ENCODE results near the gene CENPE.
A peak's percentile ranks its signal among the peaks of the same experiment; 100 is the strongest.

The CENPE gene

GRCh38 chr4:103075435-103075893 is 122.7 kb downstream of the CENPE start:
- no peak overlapping the region for H3K27ac ChIP-seq
- no peaks in the 10 kb centered on the region for H3K9me3 ChIP-seq
- H3K4me3 ChIP-seq (ENCODE audit: low read depth in 1 of 2, low read length in 1 of 2) = peak overlapping the region; percentile 53 to 72
- H3K27me3 ChIP-seq = peaks cover 26% of the 10 kb centered on the region
- TF ChIP-seq, protein P1, sequence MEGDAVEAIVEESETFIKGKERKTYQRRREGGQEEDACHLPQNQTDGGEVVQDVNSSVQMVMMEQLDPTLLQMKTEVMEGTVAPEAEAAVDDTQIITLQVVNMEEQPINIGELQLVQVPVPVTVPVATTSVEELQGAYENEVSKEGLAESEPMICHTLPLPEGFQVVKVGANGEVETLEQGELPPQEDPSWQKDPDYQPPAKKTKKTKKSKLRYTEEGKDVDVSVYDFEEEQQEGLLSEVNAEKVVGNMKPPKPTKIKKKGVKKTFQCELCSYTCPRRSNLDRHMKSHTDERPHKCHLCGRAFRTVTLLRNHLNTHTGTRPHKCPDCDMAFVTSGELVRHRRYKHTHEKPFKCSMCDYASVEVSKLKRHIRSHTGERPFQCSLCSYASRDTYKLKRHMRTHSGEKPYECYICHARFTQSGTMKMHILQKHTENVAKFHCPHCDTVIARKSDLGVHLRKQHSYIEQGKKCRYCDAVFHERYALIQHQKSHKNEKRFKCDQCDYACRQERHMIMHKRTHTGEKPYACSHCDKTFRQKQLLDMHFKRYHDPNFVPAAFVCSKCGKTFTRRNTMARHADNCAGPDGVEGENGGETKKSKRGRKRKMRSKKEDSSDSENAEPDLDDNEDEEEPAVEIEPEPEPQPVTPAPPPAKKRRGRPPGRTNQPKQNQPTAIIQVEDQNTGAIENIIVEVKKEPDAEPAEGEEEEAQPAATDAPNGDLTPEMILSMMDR (IDR thresholded peaks at IDR 0.05) = no peak
- H3K36me3 ChIP-seq = no peaks in the 10 kb centered on the region
- H3K4me1 ChIP-seq (ENCODE audit: control insufficient read depth in 1 of 2, insufficient read depth in 1 of 2, low read depth in 1 of 2, low read length in 1 of 2) = peaks cover 14 to 16% of the 10 kb centered on the region in 2 experiments

GRCh38 chr4:103074744-103075434 is 123.3 kb downstream of the CENPE start:
- Histone ChIP-seq H3K9me3 (no peaks in the 10 kb centered on the region), H3K27ac (no peak overlapping the region), H3K4me3 (ENCODE audit: low read depth in 1 of 2, low read length in 1 of 2) (no peak overlapping the region), H3K36me3 (no peaks in the 10 kb centered on the region), H3K27me3 (peaks cover 26% of the 10 kb centered on the region), H3K4me1 (ENCODE audit: control insufficient read depth in 1 of 2, insufficient read depth in 1 of 2, low read depth in 1 of 2, low read length in 1 of 2) (peaks cover 14 to 16% of the 10 kb centered on the region in 2 experiments)
- TF ChIP-seq, protein P1 (IDR thresholded peaks at IDR 0.05) = no peak

DNA sequence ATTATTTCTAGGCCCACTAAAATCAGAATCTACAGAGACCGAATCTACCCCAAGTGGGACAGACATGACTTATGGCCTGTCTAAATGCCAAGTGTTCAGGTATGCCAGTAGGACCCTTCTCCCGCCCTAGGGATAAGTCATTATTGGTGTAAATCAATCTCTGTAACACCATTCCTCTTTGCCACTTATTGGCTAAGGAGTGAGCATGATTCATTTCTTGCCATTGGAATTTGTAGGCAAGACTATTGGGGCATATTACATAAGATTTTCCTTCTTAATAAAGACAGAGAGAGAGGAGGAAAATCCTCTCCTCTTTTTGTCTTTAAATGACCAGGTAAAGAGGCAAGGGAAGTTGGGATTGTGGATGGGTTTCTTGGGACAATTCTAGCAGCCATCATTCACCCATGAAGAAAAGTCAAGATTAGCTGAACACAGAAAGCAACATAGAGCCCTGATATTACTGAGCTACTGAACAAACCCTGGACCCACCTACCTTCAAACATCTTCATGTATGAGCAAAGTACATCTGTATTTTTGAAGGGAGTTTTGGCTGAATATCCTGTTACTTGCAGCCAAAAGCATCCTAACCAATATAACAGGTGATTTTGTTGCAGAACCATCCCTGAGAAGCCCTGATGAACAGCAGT is 124.2 kb downstream of the CENPE start:
- no peak overlapping the region for H3K4me3 ChIP-seq (ENCODE audit: low read depth in 1 of 2, low read length in 1 of 2)
- no peaks in the 10 kb centered on the region for H3K9me3 ChIP-seq
- peaks cover 14 to 16% of the 10 kb centered on the region in 2 experiments for H3K4me1 ChIP-seq (ENCODE audit: control insufficient read depth in 1 of 2, insufficient read depth in 1 of 2, low read depth in 1 of 2, low read length in 1 of 2)
- H3K27ac ChIP-seq = no peak overlapping the region
- TF ChIP-seq, protein P1 (IDR thresholded peaks at IDR 0.05) = no peak
- peaks cover 26% of the 10 kb centered on the region for H3K27me3 ChIP-seq
- H3K36me3 ChIP-seq = no peaks in the 10 kb centered on the region

- Histone ChIP-seq H3K27ac (no peak overlapping the region), H3K36me3 (no peaks in the 10 kb centered on the region), H3K27me3 (no peaks in the 10 kb centered on the region), H3K4me1 (ENCODE audit: control insufficient read depth in 1 of 2, insufficient read depth in 1 of 2, low read depth in 1 of 2, low read length in 1 of 2) (no peaks in the 10 kb centered on the region), H3K4me3 (ENCODE audit: low read depth in 1 of 2, low read length in 1 of 2) (no peak overlapping the region), H3K9me3 (no peaks in the 10 kb centered on the region)
- TF ChIP-seq, protein P1 (IDR thresholded peaks at IDR 0.05) = no peak
Measured at GRCh38 chr4:103067841-103068547, 130.1 kb downstream of the CENPE start.

GRCh38 chr4:103060453-103061148 is 137.5 kb downstream of the CENPE start:
- Histone ChIP-seq H3K4me1 (ENCODE audit: control insufficient read depth in 1 of 2, insufficient read depth in 1 of 2, low read depth in 1 of 2, low read length in 1 of 2) (no peaks in the 10 kb centered on the region), H3K27me3 (no peaks in the 10 kb centered on the region)

More at GRCh38 chr4:103060453-103061148, 137.5 kb downstream of the CENPE start:
- Histone ChIP-seq H3K36me3 (no peaks in the 10 kb centered on the region), H3K27ac (no peak overlapping the region), H3K9me3 (no peaks in the 10 kb centered on the region), H3K4me3 (ENCODE audit: low read depth in 1 of 2, low read length in 1 of 2) (no peak overlapping the region)
- TF ChIP-seq, protein P1 (IDR thresholded peaks at IDR 0.05) = no peak

All from neutrophil (primary cell).